DMS153 (cell line): ENCODE measurements around the gene NBL1.
"Not testable (repeated sequence)": the region's sequence is repeated elsewhere in the genome, so short reads cannot be mapped to it uniquely, and the experiment has no call there.

ENCODE experiments used
- DNase-seq: peaks from one replicate; lab custom pipeline; 2025; lab: John Stamatoyannopoulos, UW

The NBL1 gene

DNA sequence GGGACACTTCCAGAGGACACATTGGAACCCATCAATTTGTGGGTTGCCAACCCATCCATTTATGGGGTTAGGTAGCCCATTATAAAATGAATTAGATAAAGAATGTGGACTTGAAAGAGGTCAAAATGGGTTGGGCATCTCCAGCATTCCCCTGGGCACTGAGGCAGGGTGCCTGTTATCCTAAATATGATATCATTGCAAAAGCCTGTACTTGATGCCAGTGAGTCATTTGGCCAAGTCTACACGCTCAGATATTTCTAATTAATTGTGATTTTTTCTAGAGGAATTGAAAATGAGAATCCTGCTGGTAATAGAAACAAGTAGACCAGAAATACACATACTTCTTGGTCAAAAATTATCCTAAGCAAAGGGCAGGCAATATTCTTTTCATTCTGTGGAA lies 21.9 kb upstream of the NBL1 start:
- DNase-seq, result no peak

DNA sequence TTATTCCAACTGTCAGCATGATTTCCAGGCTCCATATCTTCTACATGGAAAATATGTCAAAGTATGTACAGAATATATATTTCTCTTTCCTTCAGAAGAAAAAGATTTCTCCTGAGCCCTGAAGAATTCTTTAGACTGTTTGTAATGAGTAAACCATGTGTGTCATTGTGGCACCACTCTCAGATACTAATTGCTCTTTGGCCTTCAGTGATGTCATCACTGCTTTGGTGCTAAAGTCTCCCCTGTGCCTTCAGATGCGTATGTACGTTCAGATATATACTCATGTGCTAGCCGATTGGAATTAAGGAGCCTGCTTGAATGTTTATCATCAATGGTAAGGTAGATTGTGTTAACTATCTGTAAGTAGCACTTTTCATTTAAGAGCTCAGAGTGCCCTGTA lies 20.6 kb upstream of the NBL1 start:
- DNase-seq, result no peak

DNA sequence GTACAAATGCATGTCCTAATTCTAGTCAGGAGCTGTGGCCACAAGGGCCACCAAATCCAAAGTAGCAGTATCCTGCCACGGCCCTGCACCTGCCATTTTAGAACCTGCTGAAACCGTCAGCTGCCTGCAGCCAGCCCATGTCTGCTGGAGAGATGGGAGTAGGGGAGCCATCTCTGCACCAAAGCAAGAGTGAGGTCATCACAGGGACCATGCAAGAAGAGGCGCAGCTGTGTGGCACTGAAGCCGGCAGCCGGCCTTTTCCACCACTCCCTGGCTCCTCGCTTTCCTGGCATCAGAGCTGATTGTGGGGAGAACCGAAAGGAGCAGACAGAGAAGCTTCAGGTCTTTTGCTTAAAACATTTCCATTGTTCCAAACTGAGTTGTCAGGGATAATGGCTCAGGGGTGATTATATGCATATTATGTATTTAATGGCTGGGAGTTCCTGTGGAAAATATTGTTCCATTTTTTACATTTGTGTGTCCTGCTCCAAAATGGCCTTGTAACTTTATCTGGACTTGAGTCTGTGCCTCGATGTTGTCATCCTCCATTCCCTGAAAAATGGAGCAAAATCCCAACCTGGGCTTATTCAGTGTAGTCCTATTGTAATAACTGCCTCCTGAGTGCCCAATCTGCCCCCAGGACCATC lies 18.7 kb upstream of the NBL1 start:
- DNase-seq, result no peak

DNA sequence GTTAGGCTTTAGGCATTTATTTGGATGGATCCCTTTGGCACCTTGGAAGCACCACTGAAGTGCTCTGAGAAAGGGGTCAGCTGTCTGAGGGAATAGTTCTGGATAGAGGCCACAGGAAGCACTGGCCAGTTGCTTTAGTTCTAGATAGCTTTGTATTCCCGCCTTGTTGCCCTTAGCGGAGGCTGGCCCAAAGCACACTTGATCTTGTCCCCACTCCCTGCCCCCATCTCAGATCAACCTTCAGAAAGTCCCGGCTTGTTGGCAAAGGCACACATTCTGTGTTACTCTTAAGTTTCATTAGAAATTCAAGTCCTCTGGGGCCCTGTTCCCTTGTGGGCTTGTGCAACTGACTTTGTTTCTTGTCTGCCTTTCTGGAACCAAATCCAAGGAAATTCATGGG lies 15.2 kb upstream of the NBL1 start:
- no peak for DNase-seq

DNA sequence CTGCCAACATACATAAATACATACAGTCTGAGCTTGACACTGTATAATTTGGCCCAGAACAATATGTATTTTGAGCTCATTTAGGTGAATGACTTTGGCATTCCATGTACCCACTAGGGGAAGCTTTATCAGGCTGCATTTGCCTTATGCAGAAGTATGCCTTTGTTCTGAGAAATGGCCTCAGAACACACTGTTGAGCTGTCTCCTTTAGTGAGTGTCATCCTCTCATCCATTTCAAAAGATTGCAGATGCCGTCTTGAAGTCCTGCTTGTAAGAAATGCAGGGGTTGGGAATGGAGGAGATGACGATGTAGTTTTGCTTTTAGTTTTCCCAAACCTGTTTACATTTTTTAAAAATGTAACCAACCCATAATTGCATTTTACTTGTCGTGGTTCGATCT lies 14.8 kb upstream of the NBL1 start:
- no peak for DNase-seq

DNA sequence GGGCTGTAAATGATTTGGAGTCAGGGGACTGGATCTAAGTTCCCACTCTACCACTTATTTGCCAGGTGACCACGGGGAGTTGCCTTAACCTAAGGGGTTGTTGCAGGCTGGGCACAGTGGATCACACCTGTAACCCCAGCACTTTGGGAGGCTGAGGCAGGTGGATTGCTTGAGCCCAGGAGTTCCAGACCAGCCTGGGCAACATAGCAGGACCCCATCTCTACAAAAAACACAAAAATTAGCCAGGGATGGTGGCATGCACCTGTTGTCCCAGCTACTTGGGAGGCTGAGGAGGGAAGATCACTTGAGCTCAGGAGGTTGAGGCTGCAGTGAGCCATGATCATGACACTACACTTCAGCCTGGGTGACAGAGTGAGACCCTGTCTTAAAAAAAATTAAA lies 13.9 kb upstream of the NBL1 start:
- DNase-seq, result not testable (repeated sequence)

DNA sequence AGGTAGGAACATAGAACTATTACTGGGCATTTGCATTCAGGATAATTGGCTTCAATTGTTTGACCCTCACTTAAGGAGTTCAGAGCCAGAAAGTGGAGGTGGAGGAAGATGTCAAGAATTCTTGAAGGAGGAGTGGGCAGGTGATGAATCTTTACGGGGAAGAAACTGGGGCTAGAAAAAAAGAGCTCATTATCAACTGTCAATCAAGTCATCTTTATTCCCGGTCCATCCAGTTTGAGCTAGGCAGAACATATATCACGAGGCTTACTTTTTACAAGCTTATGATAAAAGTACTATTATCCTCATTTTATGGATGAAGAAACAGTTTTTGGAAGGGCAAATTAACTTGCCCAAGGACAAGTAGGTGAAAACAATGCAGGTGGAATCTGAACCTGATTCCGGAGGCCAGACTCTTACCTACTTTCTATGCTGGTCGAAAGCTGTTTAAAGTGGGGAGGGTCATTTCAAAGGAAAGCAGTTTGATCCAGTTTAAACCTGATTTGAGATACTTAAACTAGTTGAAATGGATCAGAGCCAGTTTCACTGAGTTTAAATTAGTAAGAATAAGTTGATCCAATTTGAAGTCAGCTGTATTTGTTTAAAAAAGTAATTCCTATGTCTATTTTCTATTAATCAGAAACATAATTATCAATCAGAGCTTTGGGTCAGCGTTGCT lies 13.3 kb upstream of the NBL1 start:
- no peak for DNase-seq

DNA sequence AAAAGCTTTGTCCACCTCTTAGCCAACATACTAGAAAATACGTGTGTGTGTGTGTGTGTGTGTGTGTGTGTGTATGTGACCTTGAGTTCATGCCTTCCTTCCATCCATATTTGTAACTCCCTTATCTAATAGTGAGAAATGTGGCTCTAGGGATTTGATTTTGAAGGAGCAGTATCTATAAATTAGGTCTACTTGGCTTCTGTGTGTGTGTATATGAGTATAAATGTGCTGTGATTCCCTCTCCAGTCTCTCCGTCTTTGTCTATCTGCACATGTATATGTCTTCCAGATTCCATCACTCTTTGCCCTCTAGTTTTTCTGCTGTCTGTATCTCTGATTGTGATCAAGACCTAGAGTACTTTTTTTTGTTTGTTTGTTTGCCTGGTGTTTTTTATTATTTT lies 11.9 kb upstream of the NBL1 start:
- no peak for DNase-seq

- no peak for DNase-seq
These were observed 11.0 kb upstream of the NBL1 start for GRCh38 chr1:19633106-19633505.

DNA sequence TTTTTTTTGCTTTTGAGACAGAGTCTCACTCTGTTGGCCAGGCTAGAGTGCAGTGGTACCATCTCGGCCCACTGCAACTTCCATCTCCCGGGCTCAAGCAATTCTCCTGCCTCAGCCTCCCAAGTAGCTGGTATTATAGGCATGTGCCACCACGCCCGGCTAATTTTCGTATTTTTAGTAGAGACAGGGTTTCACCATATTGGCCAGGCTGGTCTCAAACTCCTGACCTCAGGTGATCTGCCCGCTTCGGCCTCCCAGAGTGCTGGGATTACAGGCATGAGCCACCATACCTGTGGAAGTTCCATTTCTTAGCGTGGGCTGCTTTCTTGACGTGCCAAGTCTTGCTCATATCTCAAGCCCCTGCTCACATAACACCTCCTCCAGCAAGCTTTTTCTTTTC lies 9.0 kb upstream of the NBL1 start:
- not testable (repeated sequence) for DNase-seq

GRCh38 chr1:19635646-19636045 lies 8.5 kb upstream of the NBL1 start:
- no peak for DNase-seq

DNA sequence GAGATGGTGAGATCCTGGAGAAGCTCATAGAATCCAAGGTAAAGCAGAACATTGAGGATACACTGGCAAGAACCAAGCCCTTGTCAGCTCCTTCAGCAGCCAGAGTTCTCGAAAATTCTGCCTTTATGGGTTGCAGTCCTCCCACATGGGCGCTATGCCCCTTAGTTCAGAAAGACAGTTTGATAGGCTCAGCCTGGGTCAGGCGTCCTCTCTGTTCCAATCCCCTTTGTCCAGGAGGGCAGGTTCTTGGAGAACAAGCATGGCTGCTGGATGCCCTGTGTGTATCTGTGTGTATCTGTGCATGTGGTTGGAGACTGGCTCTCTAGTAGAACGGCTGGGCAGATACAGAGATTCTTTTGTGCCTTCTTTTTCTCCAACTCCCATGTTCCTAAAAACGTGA lies 8.0 kb upstream of the NBL1 start:
- no peak for DNase-seq

- not testable (repeated sequence) for DNase-seq
These were observed 7.4 kb upstream of the NBL1 start for GRCh38 chr1:19636749-19637148.

- DNase-seq, result no peak
These were observed 6.5 kb upstream of the NBL1 start for GRCh38 chr1:19637606-19638005.

GRCh38 chr1:19639228-19639627 lies 4.9 kb upstream of the NBL1 start:
- not testable (repeated sequence) for DNase-seq

DNA sequence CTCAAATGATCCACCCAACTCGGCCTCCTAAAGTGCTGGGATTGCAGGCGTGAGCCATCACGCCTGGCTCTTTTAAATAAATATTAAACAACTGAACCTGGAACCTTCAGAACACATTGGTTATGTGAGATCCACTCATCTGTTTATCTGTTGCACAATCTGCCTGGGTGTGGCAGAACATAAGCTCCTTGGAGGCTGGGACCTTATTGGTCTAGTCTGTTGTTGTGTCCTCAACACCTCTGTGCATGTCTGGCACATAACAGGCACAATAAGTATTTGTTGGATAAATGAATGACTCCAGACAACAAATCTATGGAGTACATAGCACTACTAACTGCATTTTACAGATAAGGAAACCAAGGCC lies 4.1 kb upstream of the NBL1 start:
- DNase-seq, result no peak

DNA sequence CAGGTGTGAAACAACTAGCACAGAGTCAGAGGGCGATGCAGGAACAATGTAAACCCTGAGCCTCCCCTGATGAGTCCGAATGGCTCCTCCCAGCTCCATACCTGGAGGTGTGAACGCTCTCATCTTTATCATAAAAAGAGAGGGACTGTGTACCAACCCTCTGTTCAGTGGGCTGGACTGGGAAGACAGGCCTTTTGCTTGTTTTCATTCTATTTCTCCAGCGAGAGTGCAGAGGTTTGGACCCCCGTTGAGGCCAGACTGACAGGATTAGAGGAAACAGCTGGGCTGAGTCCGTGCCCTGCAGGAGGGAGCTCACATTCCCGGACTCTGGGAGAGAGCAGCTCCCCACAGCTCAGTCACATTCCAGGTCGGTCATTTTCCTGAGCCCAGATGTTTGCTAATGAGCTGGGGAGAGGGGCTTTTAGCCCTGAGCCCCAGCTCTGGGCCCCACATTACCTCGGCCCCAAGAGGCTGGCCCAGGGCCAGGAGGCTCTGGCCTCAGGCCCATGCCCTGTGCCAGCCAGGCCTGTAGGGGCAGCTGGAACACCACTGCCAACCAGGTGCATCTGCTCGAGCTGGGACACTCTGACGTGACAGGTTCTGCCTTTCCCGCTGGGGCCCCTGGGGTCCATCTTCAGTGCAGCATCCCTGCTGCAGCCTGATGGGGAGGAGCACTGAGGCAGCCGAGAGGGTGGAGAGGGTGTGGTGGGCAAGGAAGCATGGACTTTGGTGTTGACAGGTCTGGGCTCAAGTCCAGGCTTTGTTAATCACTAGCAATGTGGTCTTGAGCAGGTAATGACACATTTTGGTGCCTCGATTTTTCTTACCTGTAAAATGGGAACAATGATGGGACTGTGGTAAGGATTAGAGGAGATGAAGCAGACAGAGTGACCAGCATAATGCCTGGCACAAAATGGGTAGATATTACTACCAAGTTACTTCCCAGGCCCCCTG lies 3.5 kb upstream of the NBL1 start:
- DNase-seq, result no peak

DNA sequence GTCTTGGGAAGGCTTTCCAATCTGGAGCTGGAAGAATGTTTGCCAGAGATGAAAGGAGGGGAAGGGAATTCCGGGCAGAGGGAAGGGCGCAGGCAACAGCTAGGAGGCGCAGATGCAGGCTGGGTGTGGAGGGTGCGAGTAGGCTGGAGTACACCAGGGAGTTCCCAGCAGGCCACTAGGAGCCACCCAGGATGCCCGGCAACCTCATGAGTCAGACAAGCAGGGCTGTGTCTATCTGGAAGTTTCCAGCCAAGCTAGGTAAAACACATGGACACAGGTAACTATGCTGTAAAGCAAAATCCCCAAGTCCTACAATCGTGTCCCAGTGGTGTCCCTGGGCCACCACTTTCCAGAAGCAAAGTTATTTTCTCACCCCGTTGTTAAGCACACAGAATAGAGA lies 990 bp upstream of the NBL1 start:
- DNase-seq, result peak; percentile 46

GRCh38 chr1:19644395-19644680 lies 227 bp downstream of the NBL1 start:
- no peak for DNase-seq

GRCh38 chr1:19644681-19645410 lies 735 bp downstream of the NBL1 start:
- DNase-seq, result no peak

DNA sequence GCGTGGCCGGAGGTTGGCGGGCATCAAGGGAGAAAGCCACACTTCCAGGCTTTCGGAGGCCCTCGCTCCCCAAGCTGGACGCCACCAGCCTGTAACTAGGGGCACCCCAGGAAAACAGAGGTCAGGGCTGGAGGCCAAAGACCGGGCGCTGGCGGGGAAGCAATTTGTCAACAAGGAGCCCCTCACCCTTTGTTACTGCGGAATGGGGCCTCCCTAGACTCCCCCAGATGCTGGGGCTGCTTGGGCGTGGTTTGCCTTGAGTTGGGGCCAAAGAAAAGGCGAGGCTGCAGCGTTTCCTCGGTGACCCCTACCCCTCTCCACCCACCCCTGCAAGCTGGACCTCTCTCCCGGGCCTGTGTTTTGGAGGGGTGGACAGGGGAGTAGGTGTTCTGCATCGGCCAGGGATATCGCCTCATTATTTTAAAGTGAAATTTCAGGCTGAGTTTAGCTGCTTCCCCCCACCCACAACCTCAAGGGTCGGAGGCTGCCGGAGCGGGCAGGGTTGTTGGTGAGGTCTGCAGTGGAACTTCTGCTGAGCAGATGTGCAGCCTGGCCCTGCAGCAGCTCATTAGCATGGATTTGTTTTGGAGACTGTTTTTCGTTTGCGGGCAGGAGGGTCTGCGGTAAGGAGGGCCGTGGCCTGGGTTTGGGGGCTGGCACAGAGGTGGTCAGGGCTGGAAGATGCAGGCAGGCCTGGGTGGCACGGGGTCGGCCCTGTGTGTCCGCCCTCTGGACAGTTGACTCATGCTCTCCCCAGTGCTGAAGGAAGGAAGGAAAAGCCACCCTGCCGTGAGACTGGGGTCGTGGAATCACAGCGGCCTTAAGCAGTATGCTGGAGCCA lies 1.5 kb downstream of the NBL1 start:
- DNase-seq, result no peak
